GM18907 (cell line): ENCODE measurements around the gene PALM.
"Not testable (repeated sequence)": the region's sequence is repeated elsewhere in the genome, so short reads cannot be mapped to it uniquely, and the experiment has no call there.

Source experiments
- ATAC-seq: cut with Tn5 transposase; IDR thresholded peaks from one replicate; pipeline ENCODE4 v1.9.1; 2021; ENCODE audit warnings: mild to moderate bottlenecking, moderate library complexity; ENCODE audit not compliant: unreplicated experiment

Gene PALM, protein sequence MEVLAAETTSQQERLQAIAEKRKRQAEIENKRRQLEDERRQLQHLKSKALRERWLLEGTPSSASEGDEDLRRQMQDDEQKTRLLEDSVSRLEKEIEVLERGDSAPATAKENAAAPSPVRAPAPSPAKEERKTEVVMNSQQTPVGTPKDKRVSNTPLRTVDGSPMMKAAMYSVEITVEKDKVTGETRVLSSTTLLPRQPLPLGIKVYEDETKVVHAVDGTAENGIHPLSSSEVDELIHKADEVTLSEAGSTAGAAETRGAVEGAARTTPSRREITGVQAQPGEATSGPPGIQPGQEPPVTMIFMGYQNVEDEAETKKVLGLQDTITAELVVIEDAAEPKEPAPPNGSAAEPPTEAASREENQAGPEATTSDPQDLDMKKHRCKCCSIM

DNA sequence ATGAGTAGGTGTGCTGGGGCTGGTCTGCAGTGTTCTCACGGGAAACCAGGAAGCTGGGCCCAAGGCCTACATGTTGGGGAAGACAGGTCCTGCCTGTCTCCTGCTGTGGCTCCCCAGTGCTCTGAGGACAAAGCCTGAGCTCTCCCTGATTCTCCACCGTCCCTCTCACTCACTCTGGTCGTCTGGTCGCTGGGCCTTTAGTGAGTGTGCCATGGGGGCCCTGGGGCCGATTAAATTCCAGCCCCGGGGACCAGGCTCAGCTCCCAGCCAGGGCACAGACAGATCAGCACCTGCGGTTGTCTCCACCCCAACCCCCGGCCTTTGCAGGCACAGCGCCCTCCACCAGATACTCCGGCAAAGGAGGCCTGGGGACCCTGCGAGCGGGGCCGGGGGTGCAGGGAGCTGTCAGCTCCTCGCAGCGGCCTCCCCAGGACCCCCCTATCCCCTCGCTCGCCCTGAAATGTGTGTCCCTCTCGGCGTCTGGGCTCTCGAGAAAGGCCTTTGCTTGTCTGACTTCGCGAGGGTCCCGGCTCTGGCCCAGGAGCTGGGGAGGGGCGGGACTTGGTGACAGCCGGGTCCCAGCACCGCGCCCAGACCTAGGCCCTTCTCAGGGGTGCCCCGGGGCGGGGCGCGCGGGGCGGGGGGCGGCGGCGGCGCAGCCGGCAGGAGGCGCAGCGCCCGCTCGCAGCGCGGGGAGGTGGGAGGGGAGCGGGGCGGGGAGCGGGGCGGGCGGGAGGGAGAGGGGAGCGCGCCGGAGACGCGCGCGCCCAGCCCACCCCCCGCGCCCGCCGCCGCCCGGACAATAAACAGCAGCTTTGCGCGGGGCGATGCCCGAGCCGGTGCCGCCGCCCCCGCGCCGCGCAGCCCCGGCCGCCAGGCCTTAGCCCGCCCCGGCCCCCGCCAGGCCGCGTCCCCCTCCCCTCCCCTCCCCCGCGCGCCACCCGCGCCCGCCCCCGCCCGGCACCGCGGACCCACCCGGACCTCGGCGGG lies at the start of gene PALM:
Gene PALM, plus strand, starts transcription at position 782 of the 990 bp plus-strand sequence. CDS start 212 bp downstream, outside the sequence.
- no peak for ATAC-seq

DNA sequence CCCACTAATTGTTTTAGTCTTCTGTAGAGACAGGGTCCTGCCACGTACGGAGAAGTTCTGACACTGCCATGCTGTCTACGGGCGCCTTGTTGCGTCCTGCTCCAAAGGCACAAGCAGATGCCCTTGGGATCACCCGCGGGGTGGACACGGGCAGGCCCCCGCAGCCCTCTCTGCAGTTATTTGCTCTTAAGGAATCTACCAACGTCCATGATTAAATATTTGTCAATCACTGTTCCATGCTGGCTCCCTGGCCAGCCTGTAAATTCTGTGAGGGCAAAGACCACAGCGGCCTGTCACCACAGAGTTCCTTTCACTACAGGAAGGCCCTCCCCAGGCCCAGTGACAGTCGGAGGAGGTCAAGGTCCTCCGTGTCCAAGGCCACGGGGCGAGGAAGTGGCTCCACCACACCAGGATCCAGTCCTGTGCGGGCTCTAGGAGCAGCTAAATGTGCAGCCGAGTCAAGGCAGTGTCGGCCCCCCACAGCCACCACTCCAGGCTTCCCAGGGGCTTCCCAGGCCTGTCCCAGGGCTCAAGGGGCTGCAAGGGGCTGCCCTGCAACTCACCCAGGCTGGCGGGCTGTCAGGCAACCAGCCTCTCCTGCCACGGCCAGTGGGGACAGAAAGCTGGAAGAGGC lies 47.8 kb upstream of the PALM start:
- ATAC-seq = no peak

DNA sequence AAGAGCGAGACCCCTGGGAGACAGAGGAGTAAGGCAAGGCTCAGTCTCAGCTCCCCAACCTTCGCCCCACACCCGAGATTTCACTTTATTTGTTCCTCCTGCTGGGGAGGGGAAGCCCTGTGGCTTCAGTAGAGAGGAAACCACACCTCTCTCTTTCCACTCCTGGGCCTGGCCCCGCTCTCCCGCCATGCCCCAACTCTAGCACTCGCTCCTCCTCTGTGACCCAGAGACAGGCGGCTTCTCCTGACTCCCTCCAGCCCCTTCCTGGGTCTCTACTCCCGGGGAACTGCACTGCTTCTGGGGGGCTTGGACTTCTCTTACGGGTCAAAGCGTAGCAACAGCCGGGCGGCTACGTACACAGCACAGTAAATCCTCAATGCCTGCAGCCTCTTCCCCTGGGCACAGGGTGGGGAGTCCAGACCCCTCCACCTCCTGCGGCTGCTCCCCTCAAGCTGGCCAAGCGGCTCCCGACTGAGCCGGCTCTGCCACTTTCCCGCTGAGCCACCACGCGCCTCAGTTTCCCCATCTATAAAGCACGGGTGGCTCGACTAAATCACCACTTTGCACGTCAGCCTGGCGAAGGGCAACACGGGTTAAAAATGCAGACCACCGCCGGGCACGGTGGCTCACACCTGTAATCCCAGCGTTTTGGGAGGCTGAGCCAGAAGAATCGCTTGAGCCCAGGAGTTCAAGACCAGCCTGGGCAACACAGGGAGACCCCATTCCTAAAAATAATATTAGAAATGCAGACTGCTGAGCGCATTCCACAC lies 47.1 kb upstream of the PALM start:
- ATAC-seq = no peak

DNA sequence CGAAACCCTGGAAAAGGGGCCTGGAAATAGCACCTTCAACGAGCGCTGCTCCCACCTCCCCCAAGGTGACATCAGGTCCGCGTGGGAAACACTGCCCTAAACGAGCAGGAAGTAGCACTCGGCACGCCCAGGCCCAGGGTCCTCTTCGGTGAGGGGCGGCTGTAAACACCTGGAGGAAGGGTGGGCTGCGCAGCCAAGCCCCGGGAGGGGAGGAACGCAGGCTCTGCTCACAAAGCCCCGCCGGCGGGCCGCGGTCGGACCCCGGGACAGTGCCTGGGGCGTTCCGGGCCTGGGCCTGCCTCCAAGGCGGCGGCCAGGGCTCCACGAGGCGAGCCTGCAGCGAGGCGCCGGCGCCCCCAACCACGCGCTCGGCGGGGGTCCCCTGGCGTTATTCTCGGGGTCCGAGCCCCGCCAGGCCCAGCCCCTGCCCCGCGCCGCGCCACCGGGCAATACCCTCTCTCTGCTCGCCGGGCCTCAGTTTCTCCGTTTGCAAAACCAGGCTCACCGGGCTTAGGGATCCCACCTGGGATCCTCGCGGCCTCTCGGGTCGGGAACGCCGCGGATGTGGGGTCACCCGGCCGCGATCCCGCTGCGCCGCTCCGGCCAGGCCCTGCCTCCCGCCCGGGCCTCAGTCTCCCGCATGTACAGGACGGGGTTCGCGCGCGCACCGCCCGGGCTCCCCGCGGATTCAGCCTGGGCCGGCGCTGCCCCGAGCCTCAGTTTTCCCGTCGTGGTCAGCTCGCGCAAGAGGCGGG lies 46.4 kb upstream of the PALM start:
- ATAC-seq = peak; percentile 19

DNA sequence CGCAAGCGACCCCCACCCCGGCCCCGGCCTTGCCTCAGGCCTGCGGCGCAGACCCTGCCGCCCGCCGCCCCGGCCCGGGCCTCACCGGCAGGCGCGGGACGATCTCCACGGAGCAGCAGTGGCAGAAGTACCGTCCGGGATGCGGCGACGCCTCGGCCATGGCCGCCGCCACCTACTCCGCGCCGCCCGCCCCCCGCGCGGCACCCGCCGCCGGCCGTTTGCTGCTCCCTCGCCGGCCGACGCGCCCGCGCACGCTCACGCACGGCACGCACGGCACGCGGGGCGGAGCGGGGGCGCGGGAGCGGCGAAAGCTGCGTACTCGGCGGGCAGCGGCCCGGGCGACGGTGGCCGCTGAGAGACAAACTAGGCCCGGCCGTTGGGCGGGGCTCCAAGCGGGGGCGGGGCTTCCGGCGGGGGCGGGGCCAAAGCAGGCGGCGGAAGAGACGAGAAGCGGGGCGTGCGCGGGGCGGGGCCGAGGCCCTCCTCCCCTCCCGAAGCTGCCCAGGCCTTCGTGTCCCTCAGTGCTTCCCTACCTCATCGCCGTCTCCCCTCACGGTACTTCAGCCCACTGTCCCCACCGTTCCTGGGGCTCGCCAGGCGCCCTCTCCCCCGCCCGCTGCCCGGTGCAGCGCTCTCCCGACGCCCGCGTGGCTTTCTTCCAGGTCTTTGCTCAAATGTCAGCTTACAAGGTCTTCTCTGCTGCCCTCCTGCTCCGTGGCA lies 45.6 kb upstream of the PALM start, which contains the start of gene RNF126:
Gene RNF126, minus strand, starts transcription at position 253 of the 720 bp plus-strand sequence. Its CDS starts 93 bp downstream, at position 160.
- ATAC-seq = peak; percentile 54

DNA sequence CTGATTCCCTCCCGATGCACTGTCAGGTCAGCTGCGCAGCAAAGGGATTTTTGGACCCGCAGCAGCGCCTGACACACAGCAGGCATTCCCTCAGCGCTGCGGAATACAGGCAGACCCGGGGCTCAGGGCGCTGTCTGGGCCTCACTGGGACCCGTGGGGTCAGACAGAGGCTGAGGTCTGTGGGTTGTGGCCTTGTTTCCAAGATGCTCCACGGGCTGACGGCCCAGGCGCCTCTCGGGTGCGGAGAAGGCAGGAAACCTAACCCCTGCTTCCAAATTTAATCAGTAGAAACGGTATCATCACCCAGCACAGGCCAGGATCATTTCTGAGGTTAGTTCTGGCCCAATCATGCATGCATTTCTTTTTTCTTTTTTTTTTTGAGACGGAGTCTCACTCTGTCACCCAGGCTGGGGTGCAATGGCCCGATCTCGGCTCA lies 45.0 kb upstream of the PALM start:
- ATAC-seq = no peak

DNA sequence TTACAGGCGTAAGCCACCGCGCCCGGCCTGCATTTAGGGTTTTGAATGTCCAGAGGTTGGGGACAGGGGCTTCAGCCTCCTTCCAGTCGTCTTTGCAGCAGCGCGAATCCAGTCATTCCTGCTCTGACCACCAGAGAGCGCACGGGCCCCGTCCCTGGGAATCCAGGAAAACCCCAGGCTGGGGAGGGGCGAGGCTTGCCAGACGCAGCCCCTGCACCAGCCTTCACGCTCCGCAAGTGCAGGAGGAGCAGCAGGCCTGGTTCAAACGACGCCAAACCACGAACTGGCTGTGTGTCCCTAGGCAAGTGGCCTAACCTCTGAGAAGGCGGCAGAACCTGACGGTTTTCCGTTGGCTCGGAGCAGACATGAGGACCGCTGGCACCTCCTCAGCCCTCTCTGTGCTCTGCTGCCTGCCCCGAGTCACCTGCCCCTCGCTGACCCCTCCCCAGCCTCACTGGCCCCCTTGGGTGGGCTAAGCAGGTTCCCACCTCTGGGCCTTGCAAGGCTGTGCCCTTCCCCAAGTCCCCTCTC lies 43.8 kb upstream of the PALM start:
- no peak for ATAC-seq

DNA sequence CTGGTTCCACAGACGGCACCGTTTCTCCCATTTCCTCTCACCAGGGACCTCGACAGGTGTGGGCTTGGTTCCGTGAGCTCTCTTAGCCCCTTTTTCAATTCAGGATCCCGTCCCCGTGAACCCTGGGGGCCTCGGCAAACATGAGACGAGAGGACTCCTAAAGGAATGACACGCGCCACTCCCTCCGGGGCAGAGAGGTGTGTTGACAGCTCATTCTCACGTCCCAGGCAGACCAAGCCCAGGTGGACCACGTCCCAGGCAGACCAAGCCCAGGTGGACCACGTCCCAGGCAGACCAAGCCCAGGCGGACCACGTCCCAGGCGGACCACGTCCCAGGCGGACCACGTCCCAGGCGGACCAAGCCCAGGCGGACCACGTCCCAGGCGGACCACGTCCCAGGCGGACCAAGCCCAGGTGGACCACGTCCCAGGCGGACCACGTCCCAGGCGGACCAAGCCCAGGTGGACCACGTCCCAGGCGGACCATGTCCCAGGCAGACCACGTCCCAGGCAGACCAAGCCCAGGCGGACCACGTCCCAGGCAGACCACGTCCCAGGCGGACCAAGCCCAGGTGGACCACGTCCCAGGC lies 41.7 kb upstream of the PALM start:
- not testable (repeated sequence) for ATAC-seq

DNA sequence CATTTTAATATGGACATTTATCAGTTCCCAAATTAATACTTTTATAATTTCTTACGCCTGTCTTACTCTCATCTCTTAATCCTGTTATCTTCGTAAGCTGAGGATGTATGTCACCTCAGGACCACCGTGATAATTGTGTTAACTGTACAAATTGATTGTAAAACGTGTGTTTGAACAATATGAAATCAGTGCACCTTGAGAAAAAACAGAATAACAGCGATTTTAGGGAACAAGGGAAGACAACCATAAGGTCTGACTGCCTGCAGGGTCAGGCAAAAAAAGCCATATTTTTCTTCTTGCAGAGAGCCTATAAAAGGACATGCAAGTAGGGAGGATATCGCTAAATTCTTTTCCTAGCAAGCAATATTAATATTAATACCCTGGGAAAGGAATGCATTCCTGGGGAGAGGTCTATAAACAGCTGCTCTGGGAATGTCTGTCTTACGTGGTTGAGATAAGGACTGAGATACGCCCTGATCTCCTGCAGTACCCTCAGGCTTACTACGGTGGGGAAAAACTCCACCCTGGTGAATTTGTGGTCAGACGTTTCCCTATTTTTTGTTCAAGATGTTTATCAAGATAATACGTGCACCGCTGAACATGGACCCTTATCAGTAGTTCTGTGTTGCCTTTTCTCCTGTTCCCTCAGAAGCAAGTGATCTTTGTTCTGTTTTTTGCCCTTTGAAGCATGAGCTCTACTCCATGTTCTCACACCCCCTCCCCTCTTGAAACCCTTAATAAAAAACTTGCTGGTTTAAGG lies 39.9 kb upstream of the PALM start:
- not testable (repeated sequence) for ATAC-seq

DNA sequence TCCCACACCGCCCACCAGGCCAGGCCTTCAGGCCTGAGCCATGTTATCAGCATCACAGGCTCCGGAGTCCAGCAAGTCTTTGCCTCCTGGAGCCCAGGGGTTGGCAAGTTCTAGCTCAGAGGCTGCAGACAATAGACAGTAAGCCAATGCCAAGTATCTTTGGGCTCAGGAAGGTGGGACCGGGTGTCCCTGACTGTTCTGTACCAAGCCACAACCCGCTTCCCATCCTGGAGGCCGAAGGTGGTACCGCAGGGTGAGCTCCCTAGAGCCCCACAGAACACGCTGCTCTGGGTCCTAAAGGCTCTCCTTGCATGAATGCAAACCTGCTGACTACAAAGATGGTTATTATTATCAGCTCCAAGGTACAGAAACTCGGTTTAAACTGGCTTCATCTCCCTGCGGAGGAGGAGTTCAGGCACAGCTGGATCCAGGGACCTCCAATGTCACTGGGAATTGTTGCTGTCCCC lies 38.1 kb upstream of the PALM start:
- ATAC-seq = no peak

DNA sequence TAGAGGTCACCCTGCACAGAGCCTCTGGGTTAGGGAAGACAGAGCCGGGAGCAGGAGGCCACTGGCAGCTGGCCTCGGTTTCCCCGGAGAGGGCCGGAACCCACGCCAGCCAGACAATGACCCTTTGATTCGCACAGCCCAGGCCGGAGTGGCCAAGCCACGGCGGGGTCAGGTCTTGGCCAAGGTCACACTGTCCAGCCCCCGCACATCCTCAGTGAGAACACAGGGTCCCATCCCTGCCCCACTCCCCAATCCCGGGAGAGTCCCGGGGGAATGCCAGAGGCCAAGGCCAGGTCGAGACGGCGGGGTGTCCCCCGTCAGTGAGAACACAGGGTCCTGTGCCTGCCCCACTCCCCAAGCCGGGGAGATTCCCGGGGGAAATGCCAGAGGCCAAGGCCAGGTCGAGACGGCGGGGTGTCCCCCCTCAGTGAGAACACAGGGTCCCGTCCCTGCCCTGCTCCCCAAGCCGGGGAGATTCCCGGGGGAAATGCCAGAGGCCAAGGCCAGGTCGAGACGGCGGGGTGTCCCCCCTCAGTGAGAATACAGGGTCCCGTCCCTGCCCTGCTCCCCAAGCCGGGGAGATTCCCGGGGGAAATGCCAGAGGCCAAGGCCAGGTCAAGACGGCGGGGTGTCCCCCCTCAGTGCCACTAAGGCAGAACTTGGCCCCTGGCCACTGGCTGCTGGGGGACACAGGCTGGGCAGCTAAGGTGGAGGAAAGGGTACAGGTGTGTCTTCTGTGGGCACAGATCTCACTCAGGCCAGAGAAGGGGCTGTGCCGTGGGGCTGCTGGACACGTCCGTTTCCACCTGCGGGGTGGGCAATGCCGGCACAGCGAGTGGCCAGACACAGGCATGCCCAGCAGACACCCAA lies 34.2 kb upstream of the PALM start:
- ATAC-seq = no peak

DNA sequence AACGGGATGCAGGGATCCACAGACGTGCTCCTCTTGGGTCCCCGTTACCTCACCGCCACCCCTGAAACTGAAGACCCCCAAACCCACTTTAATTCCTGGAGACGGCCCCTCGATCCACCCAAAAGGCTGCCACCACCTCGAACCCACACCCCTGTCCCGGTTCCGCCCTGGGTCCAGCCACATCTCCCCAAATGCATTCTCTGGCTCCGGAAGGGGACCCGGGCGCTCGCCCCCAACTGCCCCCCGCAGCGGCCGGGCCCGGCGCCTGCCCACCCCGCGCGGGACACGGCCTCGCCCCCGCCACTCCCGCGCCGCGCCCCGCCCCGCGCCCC lies 32.8 kb upstream of the PALM start:
- ATAC-seq = no peak

DNA sequence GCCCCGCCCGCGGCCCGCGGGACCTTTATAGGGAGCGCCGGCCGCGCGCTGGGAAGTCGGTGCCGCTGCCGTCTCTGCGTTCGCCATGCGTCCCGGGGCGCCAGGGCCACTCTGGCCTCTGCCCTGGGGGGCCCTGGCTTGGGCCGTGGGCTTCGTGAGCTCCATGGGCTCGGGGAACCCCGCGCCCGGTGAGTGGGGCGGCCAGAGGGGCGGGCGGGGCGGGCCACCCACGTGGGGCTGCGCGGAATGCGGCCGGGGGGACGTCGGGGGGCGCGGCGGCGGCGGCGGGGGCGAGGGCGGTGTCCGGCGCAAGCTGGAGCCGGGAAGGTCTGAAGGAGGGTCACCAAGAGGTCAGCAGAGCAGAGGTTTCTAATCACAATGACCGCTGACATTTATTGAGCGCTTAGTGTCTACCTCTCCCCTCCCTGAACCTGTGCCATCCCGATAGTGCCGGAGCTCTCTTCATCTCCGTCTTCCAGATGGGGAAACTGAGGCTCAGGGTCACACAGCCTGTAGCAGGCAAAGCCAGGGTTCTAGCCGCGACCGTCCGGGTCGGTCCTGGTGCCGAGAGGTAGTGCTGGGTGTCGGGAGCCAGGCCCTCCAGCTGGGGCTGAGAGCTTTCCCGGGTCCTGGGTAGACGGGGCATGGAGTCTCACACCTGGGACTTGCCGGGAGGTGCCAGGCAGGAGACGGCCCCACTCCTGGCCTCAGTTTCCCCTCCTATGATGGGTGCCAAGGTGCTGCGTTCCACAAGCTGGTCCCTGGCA lies 32.2 kb upstream of the PALM start, which contains the start of gene FSTL3:
Gene FSTL3, plus strand, starts transcription at position 54 of the 767 bp plus-strand sequence. Its CDS starts 32 bp downstream, at position 86.
- no peak for ATAC-seq

DNA sequence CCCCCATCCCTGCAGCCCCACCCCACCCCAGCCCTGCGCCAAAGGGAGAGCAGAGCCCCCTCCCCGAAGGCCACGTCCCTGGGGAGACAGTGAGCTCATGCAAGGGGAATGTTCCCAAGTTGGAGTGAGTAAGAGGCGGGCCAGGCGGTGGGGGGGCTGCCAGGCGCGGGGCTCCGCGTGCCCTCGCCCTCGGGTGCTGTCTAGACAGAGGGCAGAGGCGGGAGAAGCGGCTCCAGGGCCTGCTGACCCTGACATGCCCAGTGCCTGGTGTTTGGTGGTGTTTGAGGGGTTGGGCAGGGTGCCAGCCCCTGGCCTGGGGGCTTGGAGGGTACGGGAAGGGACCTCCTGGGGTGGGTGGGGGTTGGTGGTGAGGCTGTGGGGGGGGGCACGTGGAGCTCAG lies 31.5 kb upstream of the PALM start:
- no peak for ATAC-seq

DNA sequence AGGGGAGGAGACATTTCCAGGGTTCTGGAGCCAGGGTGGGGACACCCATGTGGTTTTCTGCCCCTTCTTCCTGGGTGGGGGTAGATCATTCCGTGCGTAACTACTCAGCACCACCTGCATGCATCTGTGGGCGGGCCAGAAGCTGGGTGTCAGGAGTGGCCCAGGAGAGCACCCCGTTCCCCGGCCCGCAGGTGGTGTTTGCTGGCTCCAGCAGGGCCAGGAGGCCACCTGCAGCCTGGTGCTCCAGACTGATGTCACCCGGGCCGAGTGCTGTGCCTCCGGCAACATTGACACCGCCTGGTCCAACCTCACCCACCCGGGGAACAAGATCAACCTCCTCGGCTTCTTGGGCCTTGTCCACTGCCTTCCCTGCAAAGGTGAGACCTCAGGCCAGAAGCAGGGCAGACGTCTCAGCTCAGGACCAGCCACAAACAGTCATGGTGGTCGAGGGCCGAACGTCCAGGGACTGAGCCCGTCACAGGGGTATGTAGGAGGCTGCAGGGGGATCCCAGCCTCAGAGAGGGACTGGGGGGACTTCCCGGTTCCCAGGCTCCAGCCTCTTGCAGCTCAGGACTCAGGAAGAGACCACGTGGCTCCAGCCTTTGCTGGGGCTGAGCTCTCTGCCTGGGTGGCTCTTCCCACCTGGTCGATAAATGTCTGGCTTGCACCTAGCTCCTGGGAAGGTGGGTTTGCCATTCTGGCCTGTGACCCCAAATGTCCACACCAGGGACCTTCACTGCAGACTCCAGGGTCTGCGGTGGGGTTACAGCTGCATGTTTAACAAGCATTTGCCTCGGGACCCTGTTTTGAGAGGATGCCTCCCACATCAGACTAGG lies 30.9 kb upstream of the PALM start:
- no peak for ATAC-seq
